GM12878 (cell line): ENCODE measurements around the gene DCDC2.
"Not testable (repeated sequence)": the region's sequence is repeated elsewhere in the genome, so short reads cannot be mapped to it uniquely, and the experiment has no call there.

ENCODE experiments used
- ATF3 ChIP-seq: IDR thresholded peaks from 2 replicates; pipeline ENCODE4 v1.6.1; 2011; ENCODE audit warnings: low read depth, mild to moderate bottlenecking, low read length, moderate library complexity, borderline replicate concordance; ENCODE audit errors: extremely low read depth
- BHLHE40 ChIP-seq, 2 experiments: fragments of 450-650 bp in 1 of 2; IDR thresholded peaks; 2 replicates each; pipeline ENCODE4 v1.6.1; 2011 to 2017; ENCODE audit warnings: low read depth in 2 of 2, borderline replicate concordance in 1 of 2, improper control_type of control experiment in 1 of 2, low read length in 1 of 2, mild to moderate bottlenecking in 1 of 2
- CBX5 ChIP-seq: sonication (generic); IDR thresholded peaks from 2 replicates; pipeline ENCODE4 v1.6.1; 2016; ENCODE audit warnings: low read depth, moderate library complexity, mild to moderate bottlenecking, inconsistent platforms
- CREB1 ChIP-seq: IDR thresholded peaks from 2 replicates; pipeline ENCODE4 v1.6.1; 2012; ENCODE audit warnings: low read depth, mild to moderate bottlenecking, inconsistent platforms
- KDM1A ChIP-seq: fragments of 200-600 bp; sonication (generic); IDR thresholded peaks from 2 replicates; pipeline ENCODE4 v1.6.1; 2016; ENCODE audit warnings: borderline replicate concordance
- MEF2B ChIP-seq: fragments of 450-650 bp; IDR thresholded peaks from 2 replicates; pipeline ENCODE4 v1.6.1; 2018; ENCODE audit warnings: mild to moderate bottlenecking, moderate library complexity; ENCODE audit not compliant: partially characterized antibody, poor library complexity, severe bottlenecking
- NFIC ChIP-seq: IDR thresholded peaks from 2 replicates; pipeline ENCODE4 v1.6.1; 2012; ENCODE audit warnings: low read depth, mild to moderate bottlenecking, inconsistent platforms, low read length, moderate library complexity
- PAX5 ChIP-seq: IDR thresholded peaks from 2 replicates; pipeline ENCODE4 v1.6.1; 2011; ENCODE audit warnings: low read depth, low read length, borderline replicate concordance
- REST ChIP-seq: IDR thresholded peaks from 2 replicates; pipeline ENCODE4 v1.6.1; 2012; ENCODE audit warnings: mild to moderate bottlenecking, low read depth, low read length
- RFX5 ChIP-seq: IDR thresholded peaks from 2 replicates; pipeline ENCODE4 v1.6.1; 2011; ENCODE audit warnings: low read depth, low read length, improper control_type of control experiment
- TF ChIP-seq, protein P1 (sequence below), 3 experiments: IDR thresholded peaks in 2 of 3; conservative IDR thresholded peaks in 1 of 3; 2 replicates each; pipeline ENCODE4 v1.5.1; 2011; ENCODE audit warnings: low read depth in 3 of 3, low read length in 3 of 3, mild to moderate bottlenecking in 3 of 3, control low read depth in 2 of 3, moderate library complexity in 2 of 3, inconsistent platforms in 1 of 3, mixed read lengths in 1 of 3; ENCODE audit not compliant: control insufficient read depth in 2 of 3, insufficient read depth in 1 of 3; ENCODE audit errors: extremely low read depth in 1 of 3

GRCh38 chr6:24362363-24362762 lies 4.5 kb upstream of the DCDC2 start:
- TF ChIP-seq REST; CREB1; RFX5; PAX5; CBX5; ATF3; MEF2B; KDM1A; NFIC; BHLHE40 (IDR thresholded peaks at IDR 0.05; ENCODE audit: borderline replicate concordance in 1 of 2, low read depth in 2 of 2, low read length in 1 of 2): not testable (repeated sequence)
- TF ChIP-seq, protein P1, sequence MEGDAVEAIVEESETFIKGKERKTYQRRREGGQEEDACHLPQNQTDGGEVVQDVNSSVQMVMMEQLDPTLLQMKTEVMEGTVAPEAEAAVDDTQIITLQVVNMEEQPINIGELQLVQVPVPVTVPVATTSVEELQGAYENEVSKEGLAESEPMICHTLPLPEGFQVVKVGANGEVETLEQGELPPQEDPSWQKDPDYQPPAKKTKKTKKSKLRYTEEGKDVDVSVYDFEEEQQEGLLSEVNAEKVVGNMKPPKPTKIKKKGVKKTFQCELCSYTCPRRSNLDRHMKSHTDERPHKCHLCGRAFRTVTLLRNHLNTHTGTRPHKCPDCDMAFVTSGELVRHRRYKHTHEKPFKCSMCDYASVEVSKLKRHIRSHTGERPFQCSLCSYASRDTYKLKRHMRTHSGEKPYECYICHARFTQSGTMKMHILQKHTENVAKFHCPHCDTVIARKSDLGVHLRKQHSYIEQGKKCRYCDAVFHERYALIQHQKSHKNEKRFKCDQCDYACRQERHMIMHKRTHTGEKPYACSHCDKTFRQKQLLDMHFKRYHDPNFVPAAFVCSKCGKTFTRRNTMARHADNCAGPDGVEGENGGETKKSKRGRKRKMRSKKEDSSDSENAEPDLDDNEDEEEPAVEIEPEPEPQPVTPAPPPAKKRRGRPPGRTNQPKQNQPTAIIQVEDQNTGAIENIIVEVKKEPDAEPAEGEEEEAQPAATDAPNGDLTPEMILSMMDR (IDR thresholded peaks at IDR 0.05 in 2 of 3, conservative IDR thresholded peaks at IDR 0.05 in 1 of 3; ENCODE audit: control insufficient read depth in 2 of 3, extremely low read depth in 1 of 3, insufficient read depth in 1 of 3, low read depth in 3 of 3, low read length in 3 of 3) = not testable (repeated sequence)
